PC-9 (cell line): ENCODE data around the gene PDE4D.

Experiments
- EZH2 ChIP-seq: fragments of 200-600 bp; sonication (generic); IDR thresholded peaks from 2 replicates; pipeline ENCODE4 v1.8.0; 2017; ENCODE audit warnings: antibody characterized with exemption, low read depth
- TF ChIP-seq, protein P1 (sequence below): fragments of 200-600 bp; sonication (generic); conservative IDR thresholded peaks from 2 replicates; pipeline ENCODE4 v1.6.1; 2017; ENCODE audit warnings: mixed run types, antibody characterized with exemption, mild to moderate bottlenecking, moderate library complexity

DNA sequence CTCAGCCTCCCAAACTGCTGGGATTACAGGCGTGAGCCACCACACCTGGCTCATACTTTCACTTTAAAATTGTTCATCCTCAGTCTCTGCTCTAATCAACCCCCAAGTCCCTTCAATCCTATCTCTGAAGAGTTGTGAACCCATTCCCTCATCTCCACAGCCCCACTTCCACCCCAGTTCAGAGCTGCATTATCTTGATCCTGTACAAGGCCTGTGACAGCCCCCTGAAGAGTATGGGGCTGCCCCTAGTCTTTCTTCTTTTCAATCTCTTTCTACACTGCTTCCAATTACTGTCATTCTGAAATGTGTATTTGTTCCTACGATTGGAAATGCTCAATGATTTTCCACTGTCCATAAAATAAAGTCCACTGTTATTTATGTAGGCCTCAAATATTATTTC, 722.4 kb downstream of the PDE4D start:
- TF ChIP-seq, protein P1, sequence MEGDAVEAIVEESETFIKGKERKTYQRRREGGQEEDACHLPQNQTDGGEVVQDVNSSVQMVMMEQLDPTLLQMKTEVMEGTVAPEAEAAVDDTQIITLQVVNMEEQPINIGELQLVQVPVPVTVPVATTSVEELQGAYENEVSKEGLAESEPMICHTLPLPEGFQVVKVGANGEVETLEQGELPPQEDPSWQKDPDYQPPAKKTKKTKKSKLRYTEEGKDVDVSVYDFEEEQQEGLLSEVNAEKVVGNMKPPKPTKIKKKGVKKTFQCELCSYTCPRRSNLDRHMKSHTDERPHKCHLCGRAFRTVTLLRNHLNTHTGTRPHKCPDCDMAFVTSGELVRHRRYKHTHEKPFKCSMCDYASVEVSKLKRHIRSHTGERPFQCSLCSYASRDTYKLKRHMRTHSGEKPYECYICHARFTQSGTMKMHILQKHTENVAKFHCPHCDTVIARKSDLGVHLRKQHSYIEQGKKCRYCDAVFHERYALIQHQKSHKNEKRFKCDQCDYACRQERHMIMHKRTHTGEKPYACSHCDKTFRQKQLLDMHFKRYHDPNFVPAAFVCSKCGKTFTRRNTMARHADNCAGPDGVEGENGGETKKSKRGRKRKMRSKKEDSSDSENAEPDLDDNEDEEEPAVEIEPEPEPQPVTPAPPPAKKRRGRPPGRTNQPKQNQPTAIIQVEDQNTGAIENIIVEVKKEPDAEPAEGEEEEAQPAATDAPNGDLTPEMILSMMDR, result no peak
- TF ChIP-seq EZH2, result no peak
